SH-SY5Y (cell line): Measurements from ENCODE around the gene FMR1.

Source experiments
- GATA2 ChIP-seq: IDR thresholded peaks from 2 replicates; pipeline ENCODE4 v1.6.1; 2011; ENCODE audit warnings: mild to moderate bottlenecking, low read depth, low read length
- GATA3 ChIP-seq: IDR thresholded peaks from 2 replicates; pipeline ENCODE4 v1.6.1; 2011; ENCODE audit warnings: low read depth, mild to moderate bottlenecking, low read length, moderate library complexity

GRCh38 chrX:147898951-147899350 is 12.8 kb upstream of the FMR1 start:
- TF ChIP-seq GATA2 (no peak), GATA3 (no peak)
